Measurements from ENCODE around the gene HSPB6.
A peak's percentile ranks its signal among the peaks of the same experiment; 100 is the strongest.
"Not testable (repeated sequence)": the region's sequence is repeated elsewhere in the genome, so short reads cannot be mapped to it uniquely, and the experiment has no call there.

The HSPB6 gene

GRCh38 chr19:35729021-35729420 is 27.8 kb downstream of the HSPB6 start:
- DNase-seq = no peak

DNA sequence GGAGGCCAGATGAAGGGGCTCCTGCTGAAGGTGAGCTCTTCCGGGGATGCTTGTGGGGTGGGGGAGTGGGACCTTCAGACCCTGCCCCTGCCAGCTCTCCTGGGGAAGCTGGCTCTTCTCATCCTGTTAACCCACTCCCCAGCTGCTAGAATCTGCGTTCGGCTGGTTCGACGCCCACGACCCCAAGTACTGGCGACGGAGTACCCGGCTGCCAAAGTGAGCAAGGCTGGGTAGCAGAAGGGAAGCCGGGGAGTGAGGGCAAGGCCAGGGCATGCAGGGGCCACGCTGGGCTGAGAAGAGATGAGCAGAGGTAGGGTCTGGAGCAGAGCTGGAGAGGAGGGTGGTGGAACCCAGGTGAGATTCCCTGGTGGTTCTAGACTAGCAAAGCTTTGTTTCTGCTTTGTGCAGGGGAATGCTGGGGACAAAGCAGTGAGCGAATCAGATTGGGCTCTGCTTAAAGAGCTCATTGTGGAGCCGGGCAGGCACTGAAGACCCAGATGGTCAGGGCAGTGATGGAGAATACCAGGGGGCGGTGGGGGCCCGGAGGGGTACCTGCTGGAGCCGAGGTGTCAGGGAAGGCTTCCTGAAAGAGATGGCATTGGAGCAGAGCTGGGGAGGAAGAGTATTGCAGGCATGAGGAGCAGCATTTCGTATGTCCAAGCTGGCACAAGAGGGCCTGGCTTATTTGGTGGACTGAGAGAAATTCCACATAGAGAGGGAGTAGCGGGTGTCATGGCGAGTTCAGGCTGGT is 28.7 kb downstream of the HSPB6 start:
- DNase-seq = no peak

DNA sequence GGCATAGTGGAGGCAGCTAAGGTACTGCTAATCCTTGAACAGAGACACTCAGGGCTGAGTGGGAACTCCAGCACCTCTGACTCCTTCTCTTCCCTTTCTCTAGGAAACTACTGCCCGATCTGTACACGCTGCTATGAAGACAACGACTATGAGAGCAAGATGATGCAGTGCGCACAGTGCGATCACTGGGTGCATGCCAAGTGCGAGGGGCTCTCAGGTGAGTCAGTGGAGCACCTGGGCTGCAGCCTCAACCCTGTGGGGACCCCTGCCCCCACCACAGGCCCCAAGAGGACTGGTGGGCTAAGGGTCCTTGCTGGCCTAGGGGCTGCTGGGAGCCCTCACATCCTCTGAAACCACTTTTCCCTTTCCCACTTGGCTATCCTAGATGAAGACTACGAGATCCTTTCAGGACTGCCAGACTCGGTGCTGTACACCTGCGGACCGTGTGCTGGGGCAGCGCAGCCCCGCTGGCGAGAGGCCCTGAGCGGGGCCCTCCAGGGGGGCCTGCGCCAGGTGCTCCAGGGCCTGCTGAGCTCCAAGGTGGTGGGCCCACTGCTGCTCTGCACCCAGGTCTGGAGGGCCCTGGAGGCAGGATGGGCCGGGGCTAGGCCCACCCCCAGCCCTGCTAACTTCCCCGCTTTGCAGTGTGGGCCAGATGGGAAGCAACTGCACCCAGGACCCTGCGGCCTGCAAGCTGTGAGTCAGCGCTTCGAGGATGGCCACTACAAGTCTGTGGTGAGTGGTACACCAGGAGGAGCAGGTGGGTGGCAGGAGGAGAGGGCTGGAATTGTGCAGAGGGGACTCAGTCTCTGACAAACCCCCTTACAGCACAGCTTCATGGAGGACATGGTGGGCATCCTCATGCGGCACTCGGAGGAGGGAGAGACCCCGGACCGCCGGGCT is 29.5 kb downstream of the HSPB6 start:
- no peak for DNase-seq

DNA sequence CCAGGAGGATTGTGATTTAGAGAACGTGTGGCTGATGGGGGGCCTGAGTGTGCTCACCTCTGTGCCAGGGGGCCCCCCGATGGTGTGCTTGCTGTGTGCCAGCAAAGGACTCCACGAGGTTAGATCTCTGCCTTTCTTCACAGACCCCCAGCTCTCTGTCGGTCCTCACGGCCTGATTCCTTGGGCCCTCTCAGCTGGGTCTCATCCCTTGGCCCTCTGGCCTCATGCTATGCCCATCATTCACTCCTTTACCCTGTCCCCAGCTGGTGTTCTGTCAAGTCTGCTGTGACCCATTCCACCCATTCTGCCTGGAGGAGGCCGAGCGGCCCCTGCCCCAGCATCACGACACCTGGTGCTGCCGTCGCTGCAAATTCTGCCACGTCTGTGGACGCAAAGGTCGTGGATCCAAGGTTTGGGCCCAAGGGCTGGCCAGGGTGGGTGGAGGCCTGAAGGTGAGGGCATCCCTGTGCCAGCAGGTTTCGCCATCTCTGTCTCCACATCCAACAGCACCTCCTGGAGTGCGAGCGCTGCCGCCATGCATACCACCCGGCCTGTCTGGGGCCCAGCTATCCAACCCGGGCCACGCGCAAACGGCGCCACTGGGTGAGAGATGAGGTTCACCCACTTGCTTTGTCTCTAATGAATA is 31.5 kb downstream of the HSPB6 start:
- DNase-seq = no peak

- DNase-seq = no peak
Measured at GRCh38 chr19:35724560-35724959, 32.3 kb downstream of the HSPB6 start.

- not testable (repeated sequence) for DNase-seq
Measured at GRCh38 chr19:35724132-35724531, 32.7 kb downstream of the HSPB6 start.

DNA sequence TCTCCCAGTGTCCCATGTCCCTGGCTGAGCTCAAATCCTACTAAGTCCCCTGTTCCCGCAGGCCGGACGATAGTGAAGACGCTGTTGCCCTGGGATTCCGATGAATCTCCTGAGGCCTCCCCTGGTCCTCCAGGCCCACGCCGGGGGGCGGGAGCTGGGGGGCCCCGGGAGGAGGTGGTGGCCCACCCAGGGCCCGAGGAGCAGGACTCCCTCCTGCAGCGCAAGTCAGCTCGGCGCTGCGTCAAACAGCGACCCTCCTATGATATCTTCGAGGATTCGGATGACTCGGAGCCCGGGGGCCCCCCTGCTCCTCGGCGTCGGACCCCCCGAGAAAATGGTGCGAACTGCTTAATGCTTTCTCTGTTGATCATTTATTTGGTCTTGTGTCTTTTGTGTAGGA is 33.2 kb downstream of the HSPB6 start:
- no peak for DNase-seq

DNA sequence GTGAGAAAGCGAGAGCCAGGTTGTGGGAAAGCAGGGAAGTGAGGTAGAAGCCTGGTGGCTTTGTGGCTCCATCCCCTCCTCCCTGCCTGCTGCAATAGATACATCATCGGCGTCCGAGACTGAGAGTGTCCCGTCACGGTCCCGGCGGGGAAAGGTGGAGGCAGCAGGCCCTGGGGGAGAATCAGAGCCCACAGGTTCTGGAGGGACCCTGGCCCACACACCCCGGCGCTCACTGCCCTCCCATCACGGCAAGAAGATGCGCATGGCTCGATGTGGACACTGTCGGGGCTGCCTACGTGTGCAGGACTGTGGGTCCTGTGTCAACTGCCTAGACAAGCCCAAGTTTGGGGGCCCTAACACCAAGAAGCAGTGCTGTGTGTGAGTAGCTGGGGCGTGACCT is 33.9 kb downstream of the HSPB6 start:
- no peak for DNase-seq

GRCh38 chr19:35722461-35722860 is 34.4 kb downstream of the HSPB6 start:
- DNase-seq = no peak

GRCh38 chr19:35721374-35721773 is 35.5 kb downstream of the HSPB6 start:
- no peak for DNase-seq

DNA sequence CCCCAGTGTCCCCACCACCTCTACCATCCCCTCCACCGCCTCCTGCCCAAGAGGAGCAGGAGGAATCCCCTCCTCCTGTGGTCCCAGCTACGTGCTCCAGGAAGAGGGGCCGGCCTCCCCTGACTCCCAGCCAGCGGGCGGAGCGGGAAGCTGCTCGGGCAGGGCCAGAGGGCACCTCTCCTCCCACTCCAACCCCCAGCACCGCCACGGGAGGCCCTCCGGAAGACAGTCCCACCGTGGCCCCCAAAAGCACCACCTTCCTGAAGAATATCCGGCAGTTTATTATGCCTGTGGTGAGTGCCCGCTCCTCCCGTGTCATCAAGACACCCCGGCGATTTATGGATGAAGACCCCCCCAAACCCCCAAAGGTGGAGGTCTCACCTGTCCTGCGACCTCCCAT is 36.2 kb downstream of the HSPB6 start:
- DNase-seq = no peak

DNA sequence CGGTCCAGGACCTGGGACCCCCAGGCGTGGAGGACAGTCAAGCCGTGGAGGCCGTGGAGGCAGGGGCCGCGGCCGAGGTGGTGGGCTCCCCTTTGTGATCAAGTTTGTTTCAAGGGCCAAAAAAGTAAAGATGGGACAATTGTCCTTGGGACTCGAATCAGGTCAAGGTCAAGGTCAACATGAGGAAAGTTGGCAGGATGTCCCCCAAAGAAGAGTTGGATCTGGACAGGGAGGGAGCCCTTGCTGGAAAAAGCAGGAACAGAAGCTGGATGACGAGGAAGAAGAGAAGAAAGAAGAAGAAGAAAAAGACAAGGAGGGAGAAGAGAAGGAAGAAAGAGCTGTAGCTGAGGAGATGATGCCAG is 36.7 kb downstream of the HSPB6 start:
- no peak for DNase-seq

DNA sequence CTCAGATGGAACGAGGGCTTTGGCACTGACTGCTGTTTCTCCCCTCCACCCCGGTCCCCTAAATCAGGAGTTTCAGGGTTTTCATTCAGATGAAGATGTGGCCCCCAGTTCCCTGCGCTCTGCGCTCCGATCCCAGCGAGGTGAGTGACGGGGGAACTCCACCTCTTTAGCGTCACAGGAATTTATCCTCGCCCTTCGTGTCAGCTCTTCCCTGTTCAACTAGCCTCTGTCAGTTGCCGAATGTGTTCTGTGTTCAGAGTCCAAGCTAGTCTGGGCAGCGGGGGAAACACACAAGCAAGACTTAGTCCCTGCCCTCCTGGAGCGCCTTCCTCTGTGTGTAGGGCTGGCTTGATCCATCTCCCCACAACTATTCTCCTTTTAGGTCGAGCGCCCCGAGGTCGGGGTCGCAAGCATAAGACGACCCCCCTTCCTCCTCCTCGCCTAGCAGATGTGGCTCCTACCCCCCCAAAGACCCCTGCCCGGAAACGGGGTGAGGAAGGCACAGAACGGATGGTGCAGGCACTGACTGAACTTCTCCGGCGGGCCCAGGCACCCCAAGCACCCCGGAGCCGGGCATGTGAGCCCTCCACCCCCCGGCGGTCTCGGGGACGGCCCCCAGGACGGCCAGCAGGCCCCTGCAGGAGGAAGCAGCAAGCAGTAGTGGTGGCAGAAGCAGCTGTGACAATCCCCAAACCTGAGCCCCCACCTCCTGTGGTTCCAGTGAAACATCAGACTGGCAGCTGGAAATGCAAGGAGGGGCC is 37.2 kb downstream of the HSPB6 start:
- DNase-seq = no peak

GRCh38 chr19:35718345-35719041 is 38.3 kb downstream of the HSPB6 start:
- peak; percentile 65 for DNase-seq

DNA sequence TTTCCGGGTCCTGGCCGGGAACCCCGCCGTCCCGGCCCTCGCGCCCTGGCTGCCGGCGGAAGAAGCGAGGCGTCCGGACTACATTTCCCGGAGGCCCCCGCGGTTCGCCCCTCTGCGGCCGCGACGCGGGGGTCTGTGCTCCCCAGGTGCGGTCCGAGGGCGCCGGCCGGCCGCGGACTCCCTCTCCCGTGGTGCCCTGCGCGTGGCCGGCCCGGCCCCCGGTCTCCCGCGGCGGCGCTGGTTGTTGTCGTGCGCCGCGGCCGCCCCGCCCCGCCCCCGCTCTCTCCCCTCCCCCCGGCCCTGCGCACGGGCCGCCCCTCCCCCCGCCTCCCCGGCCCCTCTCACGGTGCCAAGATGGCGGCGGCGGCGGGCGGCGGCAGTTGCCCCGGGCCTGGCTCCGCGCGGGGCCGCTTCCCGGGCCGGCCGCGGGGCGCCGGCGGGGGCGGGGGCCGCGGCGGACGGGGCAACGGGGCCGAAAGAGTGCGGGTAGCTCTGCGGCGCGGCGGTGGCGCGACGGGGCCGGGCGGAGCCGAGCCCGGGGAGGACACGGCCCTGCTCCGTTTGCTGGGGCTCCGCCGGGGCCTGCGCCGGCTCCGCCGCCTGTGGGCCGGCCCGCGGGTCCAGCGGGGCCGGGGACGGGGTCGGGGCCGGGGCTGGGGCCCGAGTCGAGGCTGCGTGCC is 39.0 kb downstream of the HSPB6 start, which contains the start of gene KMT2B:
Gene KMT2B, plus strand, starts transcription at position 339 of the 680 bp plus-strand sequence. Its CDS starts 16 bp downstream, at position 355.
- DNase-seq = no peak

GRCh38 chr19:35716801-35717664 is 39.8 kb downstream of the HSPB6 start:
- DNase-seq = peak; percentile 96

DNA sequence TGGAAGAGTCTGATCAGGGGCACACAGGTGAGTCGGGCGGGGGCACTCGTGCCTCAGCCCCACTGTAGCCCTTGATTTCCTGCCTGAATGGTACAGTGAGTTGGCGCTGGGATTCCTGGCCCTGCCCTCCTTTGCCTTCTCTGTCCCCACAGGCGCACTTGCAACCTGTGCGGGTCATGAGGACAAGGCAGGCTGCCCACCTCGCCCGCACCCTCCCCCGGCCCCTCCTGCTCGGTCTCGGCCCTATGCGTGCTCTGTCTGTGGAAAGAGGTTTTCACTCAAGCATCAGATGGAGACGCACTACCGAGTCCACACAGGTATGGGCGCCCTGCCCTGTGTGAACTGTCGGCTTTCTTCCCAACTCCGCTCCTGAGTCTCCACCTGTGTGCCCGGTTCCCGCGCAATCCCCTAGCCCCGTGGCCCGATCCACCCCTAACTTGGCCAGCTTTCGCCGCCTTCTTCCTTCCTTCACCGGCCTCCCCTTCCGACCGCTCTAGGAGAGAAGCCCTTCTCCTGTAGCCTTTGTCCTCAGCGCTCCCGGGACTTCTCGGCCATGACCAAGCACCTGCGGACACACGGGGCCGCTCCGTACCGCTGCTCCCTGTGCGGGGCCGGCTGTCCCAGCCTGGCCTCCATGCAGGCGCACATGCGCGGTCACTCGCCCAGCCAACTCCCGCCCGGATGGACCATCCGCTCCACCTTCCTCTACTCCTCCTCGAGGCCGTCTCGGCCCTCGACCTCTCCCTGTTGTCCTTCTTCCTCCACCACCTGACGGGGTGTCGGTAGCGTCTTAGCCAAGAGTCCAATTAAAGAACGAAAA is 40.6 kb downstream of the HSPB6 start:
- no peak for DNase-seq

GRCh38 chr19:35715355-35715809 is 41.4 kb downstream of the HSPB6 start:
- no peak for DNase-seq

GRCh38 chr19:35714601-35715354 is 42.1 kb downstream of the HSPB6 start:
- no peak for DNase-seq
